Gastroesophageal sphincter (tissue), 3 donors: ENCODE measurements around the gene ZNF408.

Experiments
- POLR2A ChIP-seq, 2 donors: fragments of 450-650 bp; IDR thresholded peaks; one replicate each; pipeline ENCODE4 v1.6.1; 2017; ENCODE audit warnings: antibody characterized with exemption in 2 of 2, mild to moderate bottlenecking in 2 of 2, moderate library complexity in 1 of 2
- TF ChIP-seq, protein P1 (sequence below), 4 experiments: fragments of 200-600 bp in 2 of 4; fragments of 450-650 bp in 2 of 4; sonication (generic) in 1 of 4; IDR thresholded peaks; one replicate each; pipeline ENCODE4 v1.5.1; 2017 to 2019; ENCODE audit warnings: antibody characterized with exemption in 4 of 4, mild to moderate bottlenecking in 2 of 4, moderate library complexity in 2 of 4

DNA sequence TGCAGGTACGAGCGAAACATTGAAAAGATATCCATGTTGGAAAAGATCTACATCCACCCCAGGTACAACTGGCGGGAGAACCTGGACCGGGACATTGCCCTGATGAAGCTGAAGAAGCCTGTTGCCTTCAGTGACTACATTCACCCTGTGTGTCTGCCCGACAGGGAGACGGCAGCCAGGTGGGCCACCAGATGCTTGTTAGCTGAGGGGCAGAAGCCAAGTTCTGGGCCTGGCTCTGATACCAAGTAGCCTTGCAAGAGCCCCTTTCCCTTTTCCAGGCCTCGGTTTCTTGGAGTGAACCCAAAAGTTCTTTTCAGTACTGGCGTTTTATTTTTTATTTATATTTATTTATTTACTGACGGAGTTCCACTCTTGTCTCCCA, 27.8 kb downstream of the ZNF408 start:
- TF ChIP-seq, protein P1, sequence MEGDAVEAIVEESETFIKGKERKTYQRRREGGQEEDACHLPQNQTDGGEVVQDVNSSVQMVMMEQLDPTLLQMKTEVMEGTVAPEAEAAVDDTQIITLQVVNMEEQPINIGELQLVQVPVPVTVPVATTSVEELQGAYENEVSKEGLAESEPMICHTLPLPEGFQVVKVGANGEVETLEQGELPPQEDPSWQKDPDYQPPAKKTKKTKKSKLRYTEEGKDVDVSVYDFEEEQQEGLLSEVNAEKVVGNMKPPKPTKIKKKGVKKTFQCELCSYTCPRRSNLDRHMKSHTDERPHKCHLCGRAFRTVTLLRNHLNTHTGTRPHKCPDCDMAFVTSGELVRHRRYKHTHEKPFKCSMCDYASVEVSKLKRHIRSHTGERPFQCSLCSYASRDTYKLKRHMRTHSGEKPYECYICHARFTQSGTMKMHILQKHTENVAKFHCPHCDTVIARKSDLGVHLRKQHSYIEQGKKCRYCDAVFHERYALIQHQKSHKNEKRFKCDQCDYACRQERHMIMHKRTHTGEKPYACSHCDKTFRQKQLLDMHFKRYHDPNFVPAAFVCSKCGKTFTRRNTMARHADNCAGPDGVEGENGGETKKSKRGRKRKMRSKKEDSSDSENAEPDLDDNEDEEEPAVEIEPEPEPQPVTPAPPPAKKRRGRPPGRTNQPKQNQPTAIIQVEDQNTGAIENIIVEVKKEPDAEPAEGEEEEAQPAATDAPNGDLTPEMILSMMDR (IDR thresholded peaks at IDR 0.05): no peak
- no peak for TF ChIP-seq POLR2A (IDR thresholded peaks at IDR 0.05)
